Panc1 (cell line): ENCODE results near the gene ANKH.

ENCODE experiments used
- CTCF ChIP-seq: fragments of 450-650 bp; IDR thresholded peaks from 2 replicates; pipeline ENCODE4 v1.5.1; 2017; ENCODE audit warnings: mild to moderate bottlenecking
- POLR2AphosphoS5 ChIP-seq: IDR thresholded peaks from 2 replicates; pipeline ENCODE4 v1.6.1; 2012; ENCODE audit warnings: mild to moderate bottlenecking, low read depth, low read length, moderate library complexity
- REST ChIP-seq, 2 experiments: IDR thresholded peaks; 2 replicates each; pipeline ENCODE4 v1.6.1; 2011 to 2012; ENCODE audit warnings: low read depth in 2 of 2, control low read depth in 1 of 2, low read length in 1 of 2, mild to moderate bottlenecking in 1 of 2, moderate library complexity in 1 of 2; ENCODE audit not compliant: insufficient read depth in 1 of 2
- SIN3A ChIP-seq: IDR thresholded peaks from 2 replicates; pipeline ENCODE4 v1.6.1; 2012; ENCODE audit warnings: low read depth, mild to moderate bottlenecking, low read length, moderate library complexity, borderline replicate concordance; ENCODE audit not compliant: insufficient read depth
- TCF7L2 ChIP-seq: IDR thresholded peaks from 2 replicates; pipeline ENCODE4 v1.6.1; 2011; ENCODE audit warnings: mild to moderate bottlenecking, low read depth, low read length, inconsistent platforms

GRCh38 chr5:14890846-14891245, 19.3 kb upstream of the ANKH start:
- no peak for TF ChIP-seq CTCF
- no peak for TF ChIP-seq POLR2AphosphoS5
- no peak for TF ChIP-seq REST (IDR thresholded peaks at IDR 0.05; ENCODE audit: insufficient read depth in 1 of 2, low read depth in 2 of 2, low read length in 1 of 2)
- no peak for TF ChIP-seq SIN3A
- TF ChIP-seq TCF7L2 = no peak
